GM19455 (cell line): ENCODE measurements around the gene OR2AE1.
"Not testable (repeated sequence)": the region's sequence is repeated elsewhere in the genome, so short reads cannot be mapped to it uniquely, and the experiment has no call there.

ENCODE experiments used
- ATAC-seq: cut with Tn5 transposase; IDR thresholded peaks from one replicate; pipeline ENCODE4 v1.9.1; 2021; ENCODE audit not compliant: unreplicated experiment

Gene OR2AE1, protein sequence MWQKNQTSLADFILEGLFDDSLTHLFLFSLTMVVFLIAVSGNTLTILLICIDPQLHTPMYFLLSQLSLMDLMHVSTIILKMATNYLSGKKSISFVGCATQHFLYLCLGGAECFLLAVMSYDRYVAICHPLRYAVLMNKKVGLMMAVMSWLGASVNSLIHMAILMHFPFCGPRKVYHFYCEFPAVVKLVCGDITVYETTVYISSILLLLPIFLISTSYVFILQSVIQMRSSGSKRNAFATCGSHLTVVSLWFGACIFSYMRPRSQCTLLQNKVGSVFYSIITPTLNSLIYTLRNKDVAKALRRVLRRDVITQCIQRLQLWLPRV

DNA sequence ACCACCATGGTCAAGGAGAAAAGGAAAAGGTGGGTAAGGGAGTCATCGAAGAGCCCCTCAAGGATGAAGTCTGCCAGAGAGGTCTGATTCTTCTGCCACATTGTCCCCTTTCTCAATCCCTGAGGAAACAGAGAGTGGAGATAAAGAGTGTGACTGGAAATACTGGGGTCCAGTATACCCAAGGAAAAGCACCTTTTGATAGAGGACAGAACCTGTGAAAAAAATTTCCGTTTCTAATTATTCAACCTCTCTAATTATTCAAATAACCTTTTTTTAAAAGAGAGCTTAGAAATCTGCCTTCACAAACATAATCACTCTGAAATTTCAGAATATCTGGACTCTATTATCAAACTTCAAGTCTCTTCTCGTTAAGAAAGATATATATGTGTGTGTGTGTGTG lies at the start of gene OR2AE1:
Gene OR2AE1, minus strand, starts transcription at position 101 of the 400 bp plus-strand sequence. Its CDS starts 0 bp downstream, at position 101.
- ATAC-seq = no peak

DNA sequence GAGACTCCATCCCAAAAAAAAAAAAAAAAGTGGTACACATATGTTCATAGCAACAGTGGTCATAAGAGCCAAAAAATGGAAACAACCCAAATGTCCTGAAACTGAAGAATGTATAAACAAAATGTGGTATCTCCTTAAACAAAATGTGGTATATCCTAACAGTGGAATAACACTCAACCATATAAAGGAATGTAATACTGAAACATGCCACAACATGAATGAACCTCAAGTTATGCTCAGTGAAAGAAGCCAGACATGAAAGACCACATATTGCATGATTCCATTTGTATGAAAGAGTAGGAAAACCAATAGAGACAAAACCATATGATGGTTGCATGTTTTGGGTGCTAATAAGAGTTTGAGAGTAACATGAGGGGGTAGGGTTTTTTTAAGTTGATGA lies 49.5 kb upstream of the OR2AE1 start:
- ATAC-seq = no peak

DNA sequence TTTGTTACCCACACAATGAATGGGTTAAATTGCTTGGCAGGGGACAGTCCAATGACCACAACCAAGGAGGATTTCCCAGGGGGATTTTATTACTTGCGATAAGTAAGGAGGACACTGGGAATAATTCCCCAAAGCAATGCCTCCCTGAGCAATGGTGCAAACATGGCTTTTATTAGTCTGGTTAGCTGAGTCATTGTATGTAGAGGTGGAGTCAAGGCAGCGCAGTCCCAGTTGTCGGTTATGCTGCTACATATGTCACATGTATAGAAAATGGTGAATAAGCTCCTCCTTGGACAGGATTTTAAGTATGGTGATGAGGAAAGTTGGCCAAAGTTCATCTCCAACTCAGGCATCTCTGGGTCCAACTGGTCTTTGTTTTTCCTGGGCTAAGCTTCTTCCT lies 46.4 kb upstream of the OR2AE1 start:
- ATAC-seq = no peak

DNA sequence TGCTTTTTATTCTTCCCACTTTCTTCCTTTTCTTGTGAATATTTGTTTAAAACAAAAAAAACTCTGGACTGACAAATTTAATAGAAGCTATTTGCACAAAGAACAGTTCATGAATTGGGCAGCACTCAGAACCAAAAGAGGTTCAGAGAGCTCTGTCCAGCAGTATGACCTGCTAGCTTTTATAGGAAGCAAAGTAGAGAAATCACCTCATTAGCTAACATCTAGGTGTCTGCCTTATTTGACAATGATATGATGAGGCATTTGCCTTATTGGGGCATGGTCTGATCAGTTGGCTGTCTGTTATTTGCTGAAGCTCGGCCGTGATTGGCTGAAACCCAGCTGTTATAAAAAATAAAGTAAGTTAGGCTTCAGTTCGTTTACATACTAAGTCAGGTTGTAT lies 43.3 kb upstream of the OR2AE1 start:
- no peak for ATAC-seq

DNA sequence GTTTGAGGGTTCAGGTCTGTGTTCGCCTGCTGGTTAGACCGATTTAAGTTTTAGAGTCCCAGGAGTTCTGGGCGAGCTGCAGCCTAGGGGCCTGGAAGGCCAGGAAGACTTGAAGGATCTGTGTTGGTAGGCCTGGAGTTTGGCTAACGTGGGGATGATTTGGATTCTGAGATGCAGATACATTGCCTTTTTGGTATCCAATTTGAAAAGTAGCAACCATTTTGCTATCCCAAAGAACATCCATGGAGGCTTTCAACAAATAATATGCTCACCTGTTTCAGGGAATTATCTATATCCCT lies 42.9 kb upstream of the OR2AE1 start:
- ATAC-seq = no peak

DNA sequence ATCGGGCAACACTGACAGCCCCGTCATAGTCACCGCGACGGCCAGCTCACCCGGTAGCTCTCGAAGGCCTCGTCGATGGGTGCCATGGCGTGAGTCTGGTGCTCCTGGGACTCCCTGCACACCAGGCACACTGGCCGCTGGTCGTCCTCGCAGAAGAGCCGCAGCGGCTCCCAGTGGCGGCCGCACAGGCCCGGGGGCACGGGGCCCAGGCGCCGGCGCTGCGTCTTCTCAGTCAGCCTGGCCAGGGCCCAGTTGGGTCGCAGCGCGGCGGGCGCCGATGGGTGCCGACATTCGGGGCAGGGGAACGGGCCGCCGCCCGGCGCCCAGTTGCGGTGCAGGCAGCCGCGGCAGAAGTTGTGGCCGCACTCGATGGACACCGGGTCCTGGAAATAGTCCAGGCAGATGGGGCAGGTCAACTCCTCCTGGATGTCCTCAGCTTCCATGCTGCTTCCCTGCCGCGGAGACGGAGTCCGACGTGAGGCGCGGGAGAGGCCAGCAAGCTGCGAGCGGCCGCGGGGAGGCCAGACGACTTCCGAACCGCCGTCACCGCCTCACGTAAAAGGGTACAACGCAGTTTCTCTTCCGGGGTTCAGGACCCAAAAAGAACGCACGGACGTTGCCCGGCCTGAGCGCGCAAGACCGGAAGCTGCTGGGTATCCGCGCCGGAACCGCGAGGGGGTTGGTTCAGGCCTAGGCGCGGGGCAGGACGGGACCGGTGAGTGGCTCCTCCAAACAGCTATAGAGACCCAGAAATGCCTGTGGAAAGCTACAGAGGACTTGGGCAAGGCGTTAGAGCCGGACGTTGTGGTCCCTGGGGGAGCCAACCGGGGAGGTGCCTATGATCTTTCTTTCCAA lies 42.4 kb upstream of the OR2AE1 start, which contains the start of gene TRIM4:
Gene TRIM4, minus strand, starts transcription at position 572 of the 855 bp plus-strand sequence. Its CDS starts 129 bp downstream, at position 443.
- ATAC-seq = peak; percentile 97

DNA sequence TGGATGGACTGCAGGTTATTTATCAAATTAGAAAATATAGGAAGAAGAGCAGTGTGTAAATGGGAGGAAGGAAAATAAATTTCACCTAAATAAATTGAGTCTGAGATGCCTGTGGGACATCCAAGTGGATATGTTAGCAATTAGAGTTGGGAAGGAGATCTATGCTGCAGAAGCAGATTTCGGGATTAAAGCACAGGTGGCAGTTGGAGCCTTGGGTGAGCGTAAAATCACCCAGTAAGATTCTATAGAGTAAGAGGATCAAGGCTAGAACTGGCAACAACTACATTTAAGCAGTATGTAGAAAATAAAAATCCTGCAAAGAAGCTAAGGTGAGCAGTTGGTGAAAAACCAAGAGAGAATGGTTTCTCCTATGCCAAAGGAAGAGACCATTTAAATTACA lies 34.1 kb upstream of the OR2AE1 start:
- no peak for ATAC-seq

DNA sequence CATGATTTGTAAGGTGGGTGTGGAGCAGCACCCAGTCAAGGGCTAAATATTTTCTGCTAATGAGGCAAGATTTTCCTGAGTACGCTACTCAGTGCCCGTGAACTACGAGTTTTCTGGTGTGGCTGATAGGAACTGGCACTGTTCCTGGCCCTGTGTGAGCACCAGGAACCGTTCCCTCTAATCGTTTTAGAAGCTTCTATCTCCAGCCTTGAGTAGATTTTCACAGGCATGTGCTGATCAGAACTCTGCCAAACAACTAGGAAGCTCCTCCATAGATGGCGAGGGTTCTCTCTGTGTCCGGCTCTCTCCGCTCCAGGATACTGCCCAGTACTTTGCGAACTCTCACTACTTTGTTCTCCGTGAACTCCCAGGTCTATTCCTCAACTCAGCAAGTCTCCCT lies 24.7 kb upstream of the OR2AE1 start:
- no peak for ATAC-seq

DNA sequence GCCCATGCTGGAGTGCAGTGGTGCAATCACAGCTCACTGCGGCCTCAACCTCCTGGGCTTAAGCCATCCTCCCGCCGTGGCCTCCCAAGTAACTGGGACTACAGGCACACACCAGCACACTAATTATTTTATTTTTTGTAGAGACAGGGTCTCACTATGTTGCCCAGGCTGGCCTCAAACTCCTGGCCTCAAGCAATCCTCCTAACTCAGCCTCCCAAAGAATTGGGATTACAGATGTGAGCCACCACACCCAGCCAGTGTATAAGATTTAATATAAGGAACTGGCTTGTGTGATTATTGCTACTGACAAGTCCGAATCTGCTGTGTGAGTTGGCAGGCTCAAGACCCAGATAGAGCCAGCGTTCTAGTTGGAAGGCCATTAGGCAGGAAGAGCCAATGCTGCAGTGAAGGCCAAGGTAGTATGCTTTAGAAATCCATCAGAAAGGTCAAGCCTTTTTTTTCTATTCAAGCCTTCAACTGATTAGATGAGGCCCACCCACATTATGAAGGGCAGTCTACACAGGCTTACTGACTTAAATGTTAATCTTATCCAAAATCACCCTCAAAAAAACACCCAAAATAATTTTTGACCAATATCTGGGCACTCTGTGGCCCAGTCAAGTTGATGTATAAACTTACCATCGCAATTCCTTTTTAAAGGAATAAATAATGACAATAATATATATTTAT lies 23.1 kb upstream of the OR2AE1 start:
- ATAC-seq = no peak

DNA sequence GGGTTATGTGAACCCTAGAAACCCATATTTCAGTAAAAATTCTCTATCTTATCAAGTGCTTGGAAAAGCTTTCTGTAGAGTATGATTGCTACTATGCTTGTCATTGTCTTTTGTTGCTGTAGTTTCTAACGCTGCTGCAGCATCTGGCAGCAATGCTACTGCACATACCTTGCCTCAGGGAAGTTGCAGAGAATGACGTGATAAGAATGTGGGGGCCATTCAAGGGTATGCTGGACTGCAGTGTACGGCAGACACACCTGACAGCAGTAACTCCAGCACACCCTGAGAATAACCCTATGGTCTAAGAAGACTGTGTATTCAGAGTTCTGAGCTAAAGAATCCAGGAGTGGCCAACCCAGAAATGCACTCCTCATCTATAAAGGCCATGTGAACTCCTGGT lies 22.0 kb upstream of the OR2AE1 start:
- no peak for ATAC-seq

DNA sequence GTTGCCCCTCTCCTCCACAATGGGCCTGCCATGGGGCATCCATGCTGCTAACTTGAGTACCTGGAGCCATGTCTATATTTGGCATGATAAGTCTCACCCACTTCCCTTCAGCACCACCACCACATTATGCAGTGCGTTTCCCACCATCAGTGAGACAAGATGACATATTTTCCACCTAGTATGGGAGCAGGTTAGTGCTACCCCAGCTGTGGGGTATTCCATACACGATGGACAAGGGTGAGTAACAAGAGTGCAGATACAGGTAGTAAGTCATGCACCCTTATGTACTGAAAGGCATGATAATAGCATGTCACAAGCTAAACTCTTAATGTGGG lies 21.2 kb upstream of the OR2AE1 start:
- no peak for ATAC-seq

DNA sequence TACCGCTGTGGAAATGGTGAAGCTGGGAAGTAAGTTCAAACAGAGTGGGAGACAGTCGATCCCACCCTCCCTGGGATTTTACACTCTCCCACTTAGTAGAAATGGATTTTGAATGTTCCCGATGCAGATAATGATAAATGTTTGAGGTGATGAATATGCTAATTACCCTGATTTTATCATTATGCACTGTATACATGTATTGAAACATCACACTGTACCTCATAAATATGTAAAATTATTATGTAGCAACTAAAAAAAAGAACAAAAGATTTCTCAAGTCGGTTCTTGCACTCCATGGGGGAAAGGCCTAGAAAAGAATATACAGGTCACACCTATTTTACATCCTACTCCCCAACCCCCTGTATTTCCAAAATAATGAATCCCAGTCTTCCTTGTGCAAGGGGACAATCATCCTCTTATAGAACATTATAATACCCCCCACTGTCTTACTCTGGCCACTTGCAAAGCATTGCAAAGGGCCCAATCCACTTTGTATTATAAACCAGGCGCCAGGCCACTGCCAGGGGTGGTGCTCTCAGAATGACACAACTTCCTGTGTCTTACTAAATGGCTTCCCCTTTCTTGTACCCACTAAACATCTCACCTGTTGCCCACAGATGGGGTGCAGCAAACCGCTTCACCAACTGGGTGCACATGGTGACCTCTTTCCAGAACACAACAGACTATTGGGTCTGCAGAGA lies 20.6 kb upstream of the OR2AE1 start:
- no peak for ATAC-seq

DNA sequence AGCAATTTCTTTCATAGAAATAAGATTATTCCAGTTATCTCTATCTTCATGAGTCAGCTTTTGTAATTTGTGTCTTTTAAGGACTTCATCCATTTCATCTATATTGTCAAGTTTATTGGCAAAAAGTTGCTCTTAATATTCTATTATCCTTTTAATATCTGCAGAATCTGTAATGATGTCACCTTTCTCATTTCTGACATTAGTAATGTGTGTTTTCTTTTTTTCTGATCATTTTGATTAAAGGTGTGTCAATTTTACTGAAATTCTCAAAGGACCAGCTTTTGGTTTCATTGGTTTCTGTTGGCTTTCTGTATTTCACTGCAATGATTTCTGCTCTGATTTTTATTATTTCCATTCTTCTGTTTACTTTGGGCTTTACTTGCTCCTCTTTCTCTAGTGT lies 17.9 kb upstream of the OR2AE1 start:
- ATAC-seq = no peak

DNA sequence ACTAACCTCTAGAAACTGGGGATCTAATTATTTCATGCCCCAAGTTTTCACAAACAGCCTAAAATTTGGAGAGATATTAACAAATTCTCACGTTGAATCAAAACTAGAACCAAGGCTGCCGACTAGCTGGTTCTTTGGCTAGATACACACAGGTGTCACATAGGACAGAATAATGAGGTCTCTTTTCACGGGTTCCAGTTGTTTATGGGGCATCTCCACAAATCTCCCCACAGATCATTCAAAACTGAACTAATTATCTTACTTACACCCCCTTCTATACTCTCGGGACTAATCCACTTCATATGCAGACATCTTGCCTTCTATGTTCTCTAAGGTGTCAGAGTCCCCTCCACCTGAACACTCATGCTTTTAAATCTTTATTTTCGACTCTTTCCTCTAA lies 16.4 kb upstream of the OR2AE1 start:
- no peak for ATAC-seq

DNA sequence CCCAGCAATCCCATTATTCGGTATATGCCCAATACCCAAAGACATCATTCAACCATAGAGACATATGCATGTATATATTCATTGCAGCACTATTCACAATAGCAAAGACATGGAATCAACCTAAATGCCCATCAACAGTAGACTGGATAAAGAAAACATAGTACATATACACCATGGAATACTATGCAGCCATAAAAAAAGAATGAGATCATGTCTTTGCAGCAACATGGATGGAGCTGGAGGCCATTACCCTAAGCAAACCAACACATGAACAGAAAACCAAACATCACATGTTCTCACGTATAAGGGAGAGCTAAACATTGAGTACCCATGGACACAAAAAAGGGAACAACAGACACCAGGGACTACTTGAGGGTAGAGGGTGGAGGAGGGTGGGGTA lies 13.5 kb upstream of the OR2AE1 start:
- not testable (repeated sequence) for ATAC-seq

DNA sequence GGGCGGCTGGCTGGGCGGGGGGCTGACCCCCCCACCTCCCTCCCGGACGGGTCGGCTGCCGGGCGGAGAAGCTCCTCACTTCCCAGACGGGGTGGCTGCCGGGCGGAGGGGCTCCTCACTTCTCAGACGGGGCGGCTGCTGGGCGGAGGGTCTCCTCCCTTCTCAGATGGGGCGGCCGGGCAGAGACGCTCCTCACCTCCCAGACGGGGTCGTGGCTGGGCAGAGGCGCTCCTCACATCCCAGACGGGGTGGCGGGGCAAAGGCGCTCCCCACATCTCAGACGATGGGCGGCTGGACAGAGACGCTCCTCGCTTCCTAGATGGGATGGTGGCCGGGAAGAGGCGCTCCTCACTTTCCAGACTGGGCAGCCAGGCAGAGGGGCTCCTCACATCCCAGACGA lies 11.5 kb upstream of the OR2AE1 start:
- ATAC-seq = not testable (repeated sequence)

DNA sequence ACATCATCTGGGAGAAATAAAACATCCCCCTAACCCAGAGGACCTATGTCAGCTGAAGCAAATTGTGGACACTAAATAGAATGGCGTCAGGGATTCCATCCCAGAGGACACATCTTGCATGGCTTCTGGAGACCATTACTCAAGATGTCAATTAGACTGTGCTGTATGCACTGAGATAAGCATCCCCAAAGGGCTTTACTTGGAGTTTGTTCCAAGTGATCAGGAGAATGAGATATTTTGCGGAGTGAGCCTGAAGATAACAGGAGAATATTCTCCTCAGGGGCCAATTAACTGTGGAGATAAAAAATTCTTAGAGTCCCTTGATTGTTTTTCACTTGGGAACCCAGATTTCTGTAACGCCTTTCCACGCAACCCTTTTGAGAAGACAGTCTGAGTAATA lies 4.5 kb upstream of the OR2AE1 start:
- no peak for ATAC-seq

DNA sequence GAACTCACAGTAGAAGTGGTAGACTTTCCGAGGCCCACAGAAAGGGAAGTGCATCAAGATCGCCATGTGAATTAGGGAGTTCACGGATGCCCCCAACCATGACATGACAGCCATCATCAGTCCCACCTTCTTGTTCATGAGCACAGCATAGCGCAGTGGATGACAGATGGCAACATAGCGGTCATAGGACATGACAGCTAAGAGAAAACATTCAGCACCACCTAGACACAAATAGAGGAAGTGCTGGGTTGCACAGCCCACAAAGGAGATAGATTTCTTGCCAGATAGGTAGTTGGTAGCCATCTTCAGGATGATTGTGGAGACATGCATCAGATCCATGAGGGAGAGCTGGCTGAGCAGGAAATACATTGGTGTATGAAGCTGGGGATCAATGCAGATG lies 342 bp downstream of the OR2AE1 start:
- no peak for ATAC-seq

DNA sequence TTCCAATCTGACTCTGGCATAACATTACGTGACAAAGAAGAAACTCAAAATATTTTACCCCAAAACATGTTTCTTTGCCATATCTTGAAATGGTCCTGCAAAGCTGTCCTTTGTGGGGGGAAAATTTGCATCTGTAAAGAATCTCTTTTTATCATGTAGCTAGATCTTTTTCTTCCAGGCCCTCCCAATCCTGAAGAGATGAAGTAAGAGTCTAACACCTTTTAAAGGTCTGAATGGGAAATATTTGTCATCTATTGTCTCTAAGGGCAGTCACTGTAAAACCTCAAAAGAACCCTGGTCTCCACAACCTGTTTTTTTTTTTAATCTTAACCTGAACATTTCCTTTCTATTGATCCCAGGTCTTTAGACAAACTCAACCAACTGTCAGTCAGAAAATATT lies 8.6 kb downstream of the OR2AE1 start:
- ATAC-seq = no peak

DNA sequence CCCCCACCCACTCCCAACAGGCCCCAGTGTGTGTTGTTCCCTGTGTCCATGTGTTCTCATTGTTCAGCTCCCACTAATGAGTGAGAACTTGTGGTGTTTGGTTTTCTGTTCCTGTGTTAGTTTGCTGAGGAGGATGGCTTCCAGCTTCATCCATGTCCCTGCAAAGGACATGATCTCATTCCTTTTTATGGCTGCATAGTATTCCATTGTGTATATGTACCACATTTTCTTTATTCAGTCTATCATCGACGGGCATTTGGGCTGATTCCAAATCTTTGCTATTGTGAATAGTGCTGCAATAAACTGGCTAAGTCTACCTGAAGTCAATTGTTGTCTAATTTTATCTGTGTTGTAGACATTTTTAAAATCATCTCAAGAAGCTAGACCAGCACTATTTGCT lies 9.4 kb downstream of the OR2AE1 start:
- ATAC-seq = not testable (repeated sequence)

DNA sequence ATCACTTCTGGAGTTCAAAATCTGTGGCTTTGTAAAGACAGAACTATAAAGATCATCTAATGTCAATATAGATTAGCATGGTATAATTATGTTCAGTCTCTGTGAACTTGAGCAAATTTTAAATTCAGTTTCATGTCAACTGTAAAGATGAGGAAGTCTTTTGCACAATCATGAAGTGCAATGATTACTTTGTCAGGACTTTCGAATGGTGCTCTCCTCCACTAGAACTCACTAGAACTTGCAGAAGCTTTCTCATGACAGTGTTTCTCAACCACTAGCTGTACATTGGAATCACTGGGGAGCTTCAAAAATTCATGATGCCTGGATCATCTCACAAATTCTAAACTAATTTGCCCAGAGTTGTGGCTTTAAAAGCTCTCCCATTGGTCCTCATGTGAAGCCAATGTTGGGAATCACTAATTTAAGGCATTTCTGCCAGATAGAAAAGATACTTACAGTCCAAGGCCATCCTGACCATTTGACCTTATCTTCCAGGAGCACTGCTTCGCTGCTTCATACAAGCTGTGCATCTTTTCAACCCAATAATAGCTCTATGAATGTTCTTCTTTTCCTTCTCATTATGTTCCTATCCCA lies 12.9 kb downstream of the OR2AE1 start:
- ATAC-seq = no peak
